ENCODE data around the gene ADRB1.

Gene ADRB1

DNA sequence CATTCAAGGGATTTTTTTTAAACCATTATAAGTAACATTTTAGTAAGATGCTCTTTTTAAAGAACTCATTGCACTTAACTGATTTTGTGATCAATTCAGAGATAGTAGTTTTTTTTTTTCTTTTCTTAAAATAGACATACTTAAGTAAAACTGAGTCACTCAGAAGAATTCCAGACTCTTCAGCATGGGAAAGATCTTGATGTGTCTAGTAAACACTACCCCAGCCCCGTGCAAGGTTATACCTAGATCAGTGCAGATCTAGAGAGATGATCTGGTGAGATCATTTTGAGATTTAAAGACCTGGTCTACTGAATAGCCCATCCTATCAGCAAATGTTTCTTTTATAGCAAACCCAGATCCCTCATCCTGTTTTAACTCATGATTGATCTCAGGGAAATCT lies 8.6 kb downstream of the ADRB1 start:
- DNase-seq (ENCODE audit: low read depth): no peak
- no peak for TF ChIP-seq CTCF (conservative IDR thresholded peaks at IDR 0.05; ENCODE audit: low read depth, low read length)
- no peak overlapping the region for H3K4me3 ChIP-seq (ENCODE audit: low read depth, low read length)

DNA sequence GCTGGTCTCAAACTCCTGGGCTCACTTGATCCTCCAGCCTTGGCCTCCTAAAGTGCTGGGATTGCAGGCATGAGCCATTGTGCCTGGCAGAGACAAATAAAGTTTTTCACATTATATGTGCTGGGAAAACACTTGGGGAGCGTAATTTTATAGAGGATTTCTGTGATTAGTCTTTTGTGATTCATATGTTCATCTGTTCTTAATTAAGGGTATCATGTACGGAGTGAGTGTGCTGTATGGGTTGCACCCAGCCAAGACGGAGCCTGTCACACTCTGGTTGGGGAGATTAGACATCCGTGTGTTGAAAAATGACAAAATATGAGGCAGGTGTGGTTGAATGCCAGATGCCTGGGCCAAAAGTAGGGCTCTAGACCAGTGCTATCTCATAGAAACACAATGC lies 10.3 kb downstream of the ADRB1 start:
- no peak for TF ChIP-seq CTCF (conservative IDR thresholded peaks at IDR 0.05; ENCODE audit: low read depth, low read length)
- no peak overlapping the region for H3K4me3 ChIP-seq (ENCODE audit: low read depth, low read length)
- DNase-seq (ENCODE audit: low read depth): no peak

DNA sequence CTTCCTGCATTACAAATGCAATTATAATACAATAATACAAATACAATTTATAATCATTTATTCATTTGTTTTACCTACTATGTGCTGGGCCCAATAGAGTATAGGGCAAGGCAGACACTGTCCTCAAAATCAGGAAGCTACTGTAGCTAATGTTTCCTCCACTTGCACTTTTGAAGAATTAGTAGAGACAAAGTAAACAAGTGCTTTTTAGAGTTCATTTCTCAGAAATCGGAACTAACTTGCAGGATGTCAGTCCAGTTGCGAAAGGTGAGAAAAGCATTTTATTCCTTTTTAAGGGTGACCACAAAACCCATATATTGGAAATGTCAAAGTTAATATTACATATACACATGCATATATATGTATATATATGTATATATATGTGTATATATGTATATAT lies 14.2 kb downstream of the ADRB1 start:
- TF ChIP-seq CTCF (conservative IDR thresholded peaks at IDR 0.05; ENCODE audit: low read depth, low read length): no peak
- DNase-seq (ENCODE audit: low read depth): no peak
- H3K4me3 ChIP-seq (ENCODE audit: low read depth, low read length): no peak overlapping the region

DNA sequence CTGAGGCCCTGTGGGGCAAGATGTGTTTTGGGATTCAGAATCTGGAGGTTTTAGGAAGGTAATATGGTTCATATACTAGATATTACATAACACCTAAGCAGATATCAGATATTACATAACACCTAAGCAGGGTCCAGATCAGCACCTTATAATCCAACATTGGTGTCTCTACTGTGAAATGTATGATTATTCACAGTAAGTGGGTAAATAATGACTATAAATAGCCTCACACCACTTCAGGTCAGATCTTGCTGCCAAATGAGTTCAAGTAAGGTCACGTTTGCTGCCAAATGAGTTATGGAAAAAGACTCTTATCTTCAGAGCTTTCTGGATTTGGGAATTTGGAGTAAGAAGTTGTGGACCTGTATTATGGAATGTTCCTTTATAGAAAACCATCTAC lies 14.6 kb downstream of the ADRB1 start:
- no peak overlapping the region for H3K4me3 ChIP-seq (ENCODE audit: low read depth, low read length)
- DNase-seq (ENCODE audit: low read depth): no peak
- no peak for TF ChIP-seq CTCF (conservative IDR thresholded peaks at IDR 0.05; ENCODE audit: low read depth, low read length)

GRCh38 chr10:114059561-114059960 lies 15.9 kb downstream of the ADRB1 start:
- DNase-seq (ENCODE audit: low read depth): no peak
- H3K4me3 ChIP-seq (ENCODE audit: low read depth, low read length): no peak overlapping the region
- TF ChIP-seq CTCF (conservative IDR thresholded peaks at IDR 0.05; ENCODE audit: low read depth, low read length): no peak

- no peak overlapping the region for H3K4me3 ChIP-seq (ENCODE audit: low read depth, low read length)
- DNase-seq (ENCODE audit: low read depth): no peak
- TF ChIP-seq CTCF (conservative IDR thresholded peaks at IDR 0.05; ENCODE audit: low read depth, low read length): no peak
Observed at GRCh38 chr10:114060456-114060855, 16.8 kb downstream of the ADRB1 start.

GRCh38 chr10:114061148-114061547 lies 17.5 kb downstream of the ADRB1 start:
- no peak overlapping the region for H3K4me3 ChIP-seq (ENCODE audit: low read depth, low read length)
- DNase-seq (ENCODE audit: low read depth): no peak
- TF ChIP-seq CTCF (conservative IDR thresholded peaks at IDR 0.05; ENCODE audit: low read depth, low read length): no peak

All from choroid plexus epithelial cell (primary cell).